Measurements from ENCODE around the gene TAC3. TPM values are rescaled to one million over a fixed set of nuclear protein-coding genes. Genes with fewer than 3 reads are reported as not detected.

The TAC3 gene
- total and polyA plus RNA-seq, 7 donors, result 0.66 to 4.5 (median 4.0) TPM; not detected in 3

- Histone ChIP-seq H3K4me1 (no peaks in the 10 kb centered on the region), H3K9me3 (no peaks in the 10 kb centered on the region), H3K4me3 (no peak overlapping the region), H3K36me3 (no peaks in the 10 kb centered on the region), H3K27me3 (no peaks in the 10 kb centered on the region), H3K27ac (no peak overlapping the region)
- TF ChIP-seq POLR2AphosphoS5 (IDR thresholded peaks at IDR 0.05), result no peak
- no peak for TF ChIP-seq CTCF (IDR thresholded peaks at IDR 0.05)
- no peak for TF ChIP-seq EP300 (IDR thresholded peaks at IDR 0.05)
- no peak for TF ChIP-seq POLR2A (IDR thresholded peaks at IDR 0.05)
- intact Hi-C loops (cut with DNase I), result no loop called here
- WGBS, 2 donors, result 84 to 87% methylated on average over 9 of the region's 9 CpGs
- DNase-seq, result no peak
Measured at GRCh38 chr12:57039016-57039798, 22.9 kb upstream of the TAC3 start.

GRCh38 chr12:57037264-57037663 lies 20.9 kb upstream of the TAC3 start:
- TF ChIP-seq POLR2AphosphoS5 (IDR thresholded peaks at IDR 0.05) (no peak), EP300 (IDR thresholded peaks at IDR 0.05) (no peak), CTCF (IDR thresholded peaks at IDR 0.05) (no peak), POLR2A (IDR thresholded peaks at IDR 0.05) (no peak)
- intact Hi-C loops (cut with DNase I), result no loop called here
- DNase-seq, result peak; percentile 17
- 80 to 88% methylated on average over 3 of the region's 3 CpGs for WGBS, 2 donors
- Histone ChIP-seq H3K9me3 (no peaks in the 10 kb centered on the region), H3K36me3 (no peaks in the 10 kb centered on the region), H3K4me1 (no peaks in the 10 kb centered on the region), H3K27ac (no peak overlapping the region), H3K4me3 (no peak overlapping the region), H3K27me3 (no peaks in the 10 kb centered on the region)

GRCh38 chr12:57033431-57033830 lies 17.1 kb upstream of the TAC3 start:
- H3K27ac ChIP-seq, result no peak overlapping the region
- intact Hi-C loops (cut with DNase I), result no loop called here
- TF ChIP-seq EP300 (IDR thresholded peaks at IDR 0.05) (no peak), CTCF (IDR thresholded peaks at IDR 0.05) (no peak), POLR2A (IDR thresholded peaks at IDR 0.05) (no peak), POLR2AphosphoS5 (IDR thresholded peaks at IDR 0.05) (no peak)
- peak; percentile 9 for DNase-seq
- no peak overlapping the region for H3K4me3 ChIP-seq
- no peaks in the 10 kb centered on the region for H3K9me3 ChIP-seq
- no peaks in the 10 kb centered on the region for H3K27me3 ChIP-seq
- H3K36me3 ChIP-seq, result no peaks in the 10 kb centered on the region
- H3K4me1 ChIP-seq, result no peaks in the 10 kb centered on the region
- 87 to 95% methylated on average over 3 of the region's 3 CpGs for WGBS, 2 donors

- WGBS, 2 donors, result 87 to 89% methylated on average over 7 of the region's 7 CpGs
- TF ChIP-seq POLR2A (IDR thresholded peaks at IDR 0.05), result no peak
- no peak for TF ChIP-seq CTCF (IDR thresholded peaks at IDR 0.05)
- TF ChIP-seq EP300 (IDR thresholded peaks at IDR 0.05), result no peak
- TF ChIP-seq POLR2AphosphoS5 (IDR thresholded peaks at IDR 0.05), result no peak
- Histone ChIP-seq H3K9me3 (no peaks in the 10 kb centered on the region), H3K27me3 (no peaks in the 10 kb centered on the region), H3K4me1 (peaks cover 0 to 13% (median 10%) of the 10 kb centered on the region in 4 donors), H3K36me3 (no peaks in the 10 kb centered on the region), H3K27ac (no peak overlapping the region), H3K4me3 (no peak overlapping the region)
- DNase-seq, result peak; percentile 45
- intact Hi-C loops (cut with DNase I), result no loop called here
Measured at GRCh38 chr12:57031789-57032188, 15.5 kb upstream of the TAC3 start.

All from sigmoid colon (tissue), 7 donors.